A673 (cell line): ENCODE data around the gene ATF3. TPM values are rescaled to one million over a fixed set of nuclear protein-coding genes. Genes with fewer than 3 reads are reported as not detected.

Source experiments
- BruUV-seq: library from RNA; stranded (reverse); fragments of 400-500 nt; replicated peaks from 2 replicates; lab custom pipeline; 2021; lab: Mats Ljungman, UMichigan
- CTCF ChIA-PET: fragments of 300-600 bp; sonication (Branson Sonifier 250); formaldehyde crosslinking; loops from one replicate; lab custom pipeline; 2022; ENCODE audit warnings: antibody characterized with exemption; lab: Charles Lee
- POLR2A ChIA-PET: fragments of 300-600 bp; sonication (Branson Sonifier 250); formaldehyde crosslinking; loops from one replicate; lab custom pipeline; 2022; ENCODE audit warnings: antibody characterized with exemption; ENCODE audit not compliant: low non-redundant PET; lab: Charles Lee
- DNase-seq: peaks from one replicate; pipeline ENCODE4 v3.0.0-alpha.2; 2015; ENCODE audit warnings: low spot score
- H3K27ac ChIP-seq: fragments of 200-600 bp; sonication (generic); 2 replicates; pipeline ENCODE4 v1.5.1; 2016; ENCODE audit warnings: mixed run types, low read depth, mild to moderate bottlenecking, mixed read lengths, antibody characterized with exemption, low read length; ENCODE audit not compliant: poor library complexity, severe bottlenecking
- H3K27me3 ChIP-seq: fragments of 200-600 bp; sonication (generic); replicated peaks from 2 replicates; pipeline ENCODE4 v1.6.1; 2017; ENCODE audit warnings: mixed run types, low read depth, mild to moderate bottlenecking, mixed read lengths, antibody characterized with exemption, low read length; ENCODE audit not compliant: insufficient read depth, poor library complexity
- H3K36me3 ChIP-seq: fragments of 200-600 bp; sonication (generic); 2 replicates; pipeline ENCODE4 v1.6.1; 2016; ENCODE audit warnings: mixed run types, mild to moderate bottlenecking, mixed read lengths, antibody characterized with exemption, low read length; ENCODE audit not compliant: insufficient read depth, poor library complexity, severe bottlenecking
- H3K4me1 ChIP-seq: fragments of 200-600 bp; sonication (generic); 2 replicates; pipeline ENCODE4 v1.6.1; 2017; ENCODE audit warnings: mixed run types, mild to moderate bottlenecking, mixed read lengths, antibody characterized with exemption, low read length; ENCODE audit not compliant: insufficient read depth, poor library complexity, severe bottlenecking
- H3K4me3 ChIP-seq: fragments of 200-600 bp; sonication (generic); 2 replicates; pipeline ENCODE4 v1.5.1; 2016; ENCODE audit warnings: low read depth, mixed run types, mild to moderate bottlenecking, mixed read lengths, low read length; ENCODE audit not compliant: poor library complexity, severe bottlenecking
- H3K9me3 ChIP-seq: fragments of 200-600 bp; sonication (generic); 2 replicates; pipeline ENCODE4 v1.6.1; 2016; ENCODE audit warnings: mixed run types, low read depth, mild to moderate bottlenecking, mixed read lengths, antibody characterized with exemption, low read length; ENCODE audit not compliant: poor library complexity, severe bottlenecking
- CTCF ChIP-seq: fragments of 300-800, 200-600 bp; sonication (generic); conservative IDR thresholded peaks from 2 replicates; pipeline ENCODE4 v1.5.1; 2017; ENCODE audit warnings: low read depth, mild to moderate bottlenecking, antibody characterized with exemption, low read length, moderate library complexity, mixed read lengths
- EZH2 ChIP-seq: fragments of 200-600 bp; sonication (generic); IDR thresholded peaks from 2 replicates; pipeline ENCODE4 v1.6.1; 2017; ENCODE audit warnings: borderline replicate concordance, low read depth, mild to moderate bottlenecking, mixed read lengths, antibody characterized with exemption, low read length; ENCODE audit not compliant: poor library complexity, severe bottlenecking
- intact Hi-C: fragments of 100-400 bp; cut with micrococcal nuclease; formaldehyde crosslinking; loops from one replicate; pipeline ENCODE4 v1.10.0; 2022; ENCODE audit not compliant: unreplicated experiment
- total RNA-seq: library from RNA; stranded (reverse); gene quantifications from 2 replicates; pipeline ENCODE4 v1.2.3, GENCODE V29; 2021

Gene ATF3
- total RNA-seq, 1 experiment from 2014 or later: 16.0 TPM

GRCh38 chr1:212606395-212607205 lies 2.0 kb upstream of the ATF3 start:
- no TSS peak for BruUV-seq
- POLR2A ChIA-PET: no interaction called here

GRCh38 chr1:212607206-212607912 lies 1.2 kb upstream of the ATF3 start:
- BruUV-seq: no TSS peak
- H3K4me3 ChIP-seq: peak overlapping the region; percentile 75
- H3K9me3 ChIP-seq: no peaks in the 10 kb centered on the region
- H3K27me3 ChIP-seq: peaks cover 58% of the 10 kb centered on the region
- H3K27ac ChIP-seq: peak overlapping the region; percentile 43
- intact Hi-C loops: loop anchor here (5.0 kb wide), 2 partner anchors 130 to 185 kb away; partner anchors contain the start of genes NSL1 and TATDN3
- ChIA-PET CTCF (no interaction called here), POLR2A (no interaction called here)
- DNase-seq: no peak
- no peaks in the 10 kb centered on the region for H3K36me3 ChIP-seq
- TF ChIP-seq EZH2 (peak; percentile 55), CTCF (no peak)
- peaks cover 53% of the 10 kb centered on the region for H3K4me1 ChIP-seq

More at GRCh38 chr1:212606395-212607205, 2.0 kb upstream of the ATF3 start:
- TF ChIP-seq CTCF (no peak), EZH2 (peak; percentile 45)
- Histone ChIP-seq H3K9me3 (no peaks in the 10 kb centered on the region), H3K27me3 (peaks cover 66% of the 10 kb centered on the region), H3K4me3 (peak overlapping the region; percentile 75), H3K27ac (no peak overlapping the region), H3K36me3 (no peaks in the 10 kb centered on the region), H3K4me1 (peaks cover 45% of the 10 kb centered on the region)
- DNase-seq: peak; percentile 19
- CTCF ChIA-PET: no interaction called here
- intact Hi-C loops: loop anchor here (5.0 kb wide), 2 partner anchors 129 to 186 kb away; partner anchors contain the start of genes NSL1 and TATDN3

- Histone ChIP-seq H3K4me1 (peaks cover 59% of the 10 kb centered on the region), H3K9me3 (no peaks in the 10 kb centered on the region), H3K4me3 (peak overlapping the region; percentile 75), H3K27me3 (peaks cover 52% of the 10 kb centered on the region), H3K36me3 (no peaks in the 10 kb centered on the region), H3K27ac (peak overlapping the region; percentile 43)
- ChIA-PET POLR2A (interaction anchor here (0.5 to 1.0 kb wide), 17 partner anchors 10 to 1850 kb away, joined by 3 to 23 read pairs (median 7); no protein-coding TSS in a partner anchor), CTCF (interaction anchor here (0.7 to 0.9 kb wide), 3 partner anchors 36 to 113 kb away, joined by 3 to 8 read pairs (median 5); no protein-coding TSS in a partner anchor)
- intact Hi-C loops: loop anchor here (2.0 to 5.0 kb wide), 3 partner anchors 49 to 184 kb away; partner anchors contain the start of genes NSL1 and TATDN3
- no peak for DNase-seq
- no peak for TF ChIP-seq EZH2
- TSS peak; percentile 77 for BruUV-seq
Observed at GRCh38 chr1:212607913-212608391, 609 bp upstream of the ATF3 start.
